ENCODE data around the gene R3HDM4. TPM values are rescaled to one million over a fixed set of nuclear protein-coding genes. Genes with fewer than 3 reads are reported as not detected.

R3HDM4 gene
- total RNA-seq, 1 experiment from 2014 or later = 55.8 TPM

DNA sequence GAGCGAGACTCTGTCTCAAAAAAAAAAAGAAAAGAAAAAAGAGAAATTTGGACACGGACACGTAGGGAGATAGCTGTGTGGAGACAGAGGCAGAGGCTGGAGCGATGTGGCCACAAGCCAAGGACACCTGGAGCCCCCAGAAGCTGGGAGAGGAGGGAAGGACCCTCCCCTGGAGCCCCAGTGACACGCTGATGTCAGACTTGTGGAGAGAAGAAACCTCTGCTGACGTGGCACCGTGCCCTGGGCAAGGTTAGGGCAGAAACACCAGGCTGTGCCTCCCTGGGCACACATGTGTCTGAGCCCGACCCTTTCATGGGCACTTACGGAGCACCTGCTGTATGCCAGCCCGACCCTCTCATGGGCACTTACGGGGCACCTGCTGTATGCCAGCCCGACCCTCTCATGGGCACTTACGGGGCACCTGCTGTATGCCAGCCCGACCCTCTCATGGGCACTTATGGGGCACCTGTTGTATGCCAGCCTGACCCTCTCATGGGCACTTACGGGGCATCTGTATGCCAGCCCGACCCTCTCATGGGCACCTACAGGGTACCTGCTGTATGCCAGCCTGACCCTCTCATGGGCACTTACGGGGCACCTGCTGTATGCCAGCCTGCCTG is 30.6 kb upstream of the R3HDM4 start:
- CTCF ChIA-PET = no interaction called here

DNA sequence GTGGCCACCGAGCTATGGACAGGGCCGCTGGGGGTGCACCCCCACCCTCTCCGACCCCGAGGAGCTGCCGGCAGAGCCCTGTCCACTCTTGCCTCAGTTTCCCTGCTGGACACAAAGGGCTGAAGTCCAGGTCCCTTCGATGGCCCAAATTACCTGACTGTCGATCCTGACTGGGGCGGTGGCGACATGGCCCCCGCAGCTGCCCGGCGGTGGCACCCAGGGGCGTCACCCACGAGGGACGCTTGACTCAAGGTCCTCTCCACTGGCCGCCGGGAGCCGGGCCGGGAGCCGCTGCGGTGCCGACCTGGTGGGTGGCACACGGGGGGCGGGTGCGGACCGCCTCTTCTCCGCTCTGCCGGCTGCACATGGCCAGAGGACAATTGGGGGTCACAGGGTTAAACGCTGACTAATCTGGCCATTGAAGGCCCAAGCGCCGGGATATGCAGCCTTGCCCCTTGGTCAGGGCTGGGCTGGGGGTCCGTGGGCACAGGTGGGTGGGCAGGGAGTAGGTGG is 29.2 kb upstream of the R3HDM4 start:
- H2AFZ ChIP-seq = no peak overlapping the region
- no peak for DNase-seq
- intact Hi-C loops (cut with micrococcal nuclease; ENCODE audit: unreplicated experiment) = no loop called here
- H3K9me3 ChIP-seq (ENCODE audit: insufficient read depth, low read depth) = no peaks in the 10 kb centered on the region
- ChIA-PET CTCF (no interaction called here), POLR2A (ENCODE audit: unreplicated experiment) (no interaction called here)
- TF ChIP-seq, protein P1, sequence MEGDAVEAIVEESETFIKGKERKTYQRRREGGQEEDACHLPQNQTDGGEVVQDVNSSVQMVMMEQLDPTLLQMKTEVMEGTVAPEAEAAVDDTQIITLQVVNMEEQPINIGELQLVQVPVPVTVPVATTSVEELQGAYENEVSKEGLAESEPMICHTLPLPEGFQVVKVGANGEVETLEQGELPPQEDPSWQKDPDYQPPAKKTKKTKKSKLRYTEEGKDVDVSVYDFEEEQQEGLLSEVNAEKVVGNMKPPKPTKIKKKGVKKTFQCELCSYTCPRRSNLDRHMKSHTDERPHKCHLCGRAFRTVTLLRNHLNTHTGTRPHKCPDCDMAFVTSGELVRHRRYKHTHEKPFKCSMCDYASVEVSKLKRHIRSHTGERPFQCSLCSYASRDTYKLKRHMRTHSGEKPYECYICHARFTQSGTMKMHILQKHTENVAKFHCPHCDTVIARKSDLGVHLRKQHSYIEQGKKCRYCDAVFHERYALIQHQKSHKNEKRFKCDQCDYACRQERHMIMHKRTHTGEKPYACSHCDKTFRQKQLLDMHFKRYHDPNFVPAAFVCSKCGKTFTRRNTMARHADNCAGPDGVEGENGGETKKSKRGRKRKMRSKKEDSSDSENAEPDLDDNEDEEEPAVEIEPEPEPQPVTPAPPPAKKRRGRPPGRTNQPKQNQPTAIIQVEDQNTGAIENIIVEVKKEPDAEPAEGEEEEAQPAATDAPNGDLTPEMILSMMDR (conservative IDR thresholded peaks at IDR 0.05) = no peak
- TF ChIP-seq EZH2 (IDR thresholded peaks at IDR 0.05; ENCODE audit: low read depth) = no peak
- no peaks in the 10 kb centered on the region for H3K9me2 ChIP-seq (ENCODE audit: insufficient read depth)
- H3K27ac ChIP-seq = no peak overlapping the region
- H3K4me3 ChIP-seq = no peak overlapping the region
- no peak overlapping the region for H3K4me2 ChIP-seq
- peaks cover 31% of the 10 kb centered on the region for H3K4me1 ChIP-seq (replicated peaks; ENCODE audit: insufficient read depth)
- peaks cover 32% of the 10 kb centered on the region for H3F3A ChIP-seq (ENCODE audit: insufficient read depth, low read depth)
- no TSS peak for BruUV-seq (replicated peaks)
- H3K27me3 ChIP-seq (ENCODE audit: insufficient read depth, low read depth) = no peaks in the 10 kb centered on the region
- H4K20me1 ChIP-seq (ENCODE audit: insufficient read depth) = peaks cover 38% of the 10 kb centered on the region
- no peaks in the 10 kb centered on the region for H3K36me3 ChIP-seq (ENCODE audit: low read depth)
- no peaks in the 10 kb centered on the region for H3K79me2 ChIP-seq (ENCODE audit: low read depth)

More for the DNA sequence above, 30.6 kb upstream of the R3HDM4 start:
- no peaks in the 10 kb centered on the region for H3K9me2 ChIP-seq (ENCODE audit: insufficient read depth)
- no peak overlapping the region for H2AFZ ChIP-seq
- H3K9me3 ChIP-seq (ENCODE audit: insufficient read depth, low read depth) = no peaks in the 10 kb centered on the region
- no peak overlapping the region for H3K4me3 ChIP-seq
- intact Hi-C loops (cut with micrococcal nuclease; ENCODE audit: unreplicated experiment) = no loop called here
- no peaks in the 10 kb centered on the region for H3K79me2 ChIP-seq (ENCODE audit: low read depth)
- no peak for TF ChIP-seq EZH2 (IDR thresholded peaks at IDR 0.05; ENCODE audit: low read depth)
- TF ChIP-seq, protein P1 (conservative IDR thresholded peaks at IDR 0.05) = no peak
- peaks cover 32% of the 10 kb centered on the region for H3F3A ChIP-seq (ENCODE audit: insufficient read depth, low read depth)
- no peak overlapping the region for H3K4me2 ChIP-seq
- no peak for DNase-seq
- POLR2A ChIA-PET (ENCODE audit: unreplicated experiment) = interaction anchor here (0.6 kb wide), 1 partner anchor 190 kb away, joined by 6 read pairs; no protein-coding TSS in a partner anchor
- H3K27ac ChIP-seq = no peak overlapping the region
- H4K20me1 ChIP-seq (ENCODE audit: insufficient read depth) = peaks cover 38% of the 10 kb centered on the region
- no peaks in the 10 kb centered on the region for H3K36me3 ChIP-seq (ENCODE audit: low read depth)
- H3K4me1 ChIP-seq (replicated peaks; ENCODE audit: insufficient read depth) = peaks cover 31% of the 10 kb centered on the region
- no TSS peak for BruUV-seq (replicated peaks)
- H3K27me3 ChIP-seq (ENCODE audit: insufficient read depth, low read depth) = no peaks in the 10 kb centered on the region

DNA sequence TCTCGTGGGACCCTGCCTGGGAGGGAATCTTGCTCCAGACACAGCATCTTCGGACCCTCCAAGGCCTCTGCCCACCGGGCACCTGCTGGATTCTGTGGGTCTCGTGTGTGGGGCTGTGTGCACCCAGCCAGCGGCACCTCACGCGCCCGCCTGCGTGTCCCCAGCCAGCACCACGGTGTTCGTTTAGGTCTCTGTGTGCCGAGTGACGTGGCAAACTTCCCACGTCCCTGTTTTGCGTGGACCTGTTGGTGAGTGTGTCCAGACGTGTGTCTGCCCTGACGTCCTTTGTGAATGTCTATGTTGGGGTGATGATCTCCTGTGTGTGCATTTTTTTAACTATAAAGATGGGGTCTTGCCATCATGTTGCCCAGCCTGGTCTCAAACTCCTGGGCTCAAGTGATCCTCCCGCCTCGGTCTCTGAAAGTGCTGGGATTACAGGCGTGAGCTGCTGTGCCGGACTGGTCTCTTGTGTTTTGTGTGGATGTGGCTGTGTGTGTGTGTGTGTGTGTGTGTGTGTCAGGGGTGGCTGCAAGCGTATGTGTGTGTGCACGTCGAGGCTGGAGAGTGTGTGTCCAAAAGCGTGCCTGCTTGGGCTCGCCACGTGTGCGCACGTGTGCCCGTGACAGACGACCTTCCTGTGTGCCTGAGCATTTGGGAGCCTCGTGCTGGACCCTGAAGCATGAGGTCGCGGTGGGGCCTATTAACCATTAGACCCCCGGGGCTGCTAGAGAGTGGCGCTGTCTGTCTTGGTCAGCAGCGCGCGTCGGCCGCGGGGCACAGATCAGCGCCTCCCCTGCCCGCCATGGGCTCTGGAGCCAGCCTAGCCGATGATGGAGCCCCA is 28.5 kb upstream of the R3HDM4 start:
- TF ChIP-seq EZH2 (IDR thresholded peaks at IDR 0.05; ENCODE audit: low read depth) = no peak
- TF ChIP-seq, protein P1 (conservative IDR thresholded peaks at IDR 0.05) = no peak
- H2AFZ ChIP-seq = no peak overlapping the region
- H3K9me2 ChIP-seq (ENCODE audit: insufficient read depth) = no peaks in the 10 kb centered on the region
- BruUV-seq (replicated peaks) = no TSS peak
- no peaks in the 10 kb centered on the region for H3K9me3 ChIP-seq (ENCODE audit: insufficient read depth, low read depth)
- CTCF ChIA-PET = no interaction called here
- POLR2A ChIA-PET (ENCODE audit: unreplicated experiment) = no interaction called here
- H3K27me3 ChIP-seq (ENCODE audit: insufficient read depth, low read depth) = no peaks in the 10 kb centered on the region
- intact Hi-C loops (cut with micrococcal nuclease; ENCODE audit: unreplicated experiment) = no loop called here
- H3K4me1 ChIP-seq (replicated peaks; ENCODE audit: insufficient read depth) = peaks cover 31% of the 10 kb centered on the region
- no peaks in the 10 kb centered on the region for H3K36me3 ChIP-seq (ENCODE audit: low read depth)
- DNase-seq = no peak
- peak overlapping the region; percentile 35; the same call in 1 of the 2 replicates for H3K4me3 ChIP-seq
- no peak overlapping the region for H3K27ac ChIP-seq
- H3K4me2 ChIP-seq = peak overlapping the region; percentile 77
- H4K20me1 ChIP-seq (ENCODE audit: insufficient read depth) = peaks cover 38% of the 10 kb centered on the region
- H3F3A ChIP-seq (ENCODE audit: insufficient read depth, low read depth) = peaks cover 32% of the 10 kb centered on the region
- H3K79me2 ChIP-seq (ENCODE audit: low read depth) = no peaks in the 10 kb centered on the region

Measured in PC-9 (cell line).